HEK293T (cell line): Measurements from ENCODE around the gene PLXNB3.

ENCODE experiments used
- CTCF ChIA-PET: fragments of 350-600 bp; formaldehyde crosslinking; extraction: SDS; loops from one replicate; lab custom pipeline; 2021; ENCODE audit warnings: antibody characterized with exemption, inconsistent platforms; lab: Yijun Ruan, JAX
- POLR2A ChIA-PET: fragments of 350-600 bp; formaldehyde crosslinking; extraction: SDS; loops from one replicate; lab custom pipeline; 2020; ENCODE audit warnings: antibody characterized with exemption, inconsistent platforms; lab: Yijun Ruan, JAX
- DNase-seq: peaks from one replicate; pipeline ENCODE4 v3.0.0; 2012; ENCODE audit warnings: mixed read lengths; ENCODE audit errors: extremely low spot score
- ARNT ChIP-seq: fragments of 450-650 bp; IDR thresholded peaks from 2 replicates; pipeline ENCODE4 v1.6.1; 2017; ENCODE audit warnings: mild to moderate bottlenecking
- BHLHE40 ChIP-seq: fragments of 450-650 bp; IDR thresholded peaks from 2 replicates; pipeline ENCODE4 v1.6.1; 2016; ENCODE audit warnings: mild to moderate bottlenecking, moderate library complexity, borderline replicate concordance
- CTBP1 ChIP-seq: fragments of 450-650 bp; IDR thresholded peaks from 2 replicates; pipeline ENCODE4 v1.6.1; 2016; ENCODE audit warnings: borderline replicate concordance
- ELF4 ChIP-seq: fragments of 450-650 bp; IDR thresholded peaks from 2 replicates; pipeline ENCODE4 v1.6.1; 2017; ENCODE audit warnings: antibody characterized with exemption
- FOXA1 ChIP-seq: fragments of 450-650 bp; IDR thresholded peaks from 2 replicates; pipeline ENCODE4 v1.6.1; 2016; ENCODE audit warnings: mild to moderate bottlenecking
- FOXK2 ChIP-seq: fragments of 450-650 bp; IDR thresholded peaks from 2 replicates; pipeline ENCODE4 v1.6.1; 2016; ENCODE audit warnings: mild to moderate bottlenecking
- FOXM1 ChIP-seq: fragments of 450-650 bp; IDR thresholded peaks from 2 replicates; pipeline ENCODE4 v1.6.1; 2017; ENCODE audit warnings: mild to moderate bottlenecking, borderline replicate concordance
- HDGF ChIP-seq: fragments of 450-650 bp; IDR thresholded peaks from 2 replicates; pipeline ENCODE4 v1.6.1; 2017; ENCODE audit warnings: antibody characterized with exemption, borderline replicate concordance
- L3MBTL2 ChIP-seq: fragments of 450-650 bp; conservative IDR thresholded peaks from 2 replicates; pipeline ENCODE4 v1.6.1; 2016; ENCODE audit warnings: mild to moderate bottlenecking
- LEF1 ChIP-seq: fragments of 450-650 bp; IDR thresholded peaks from 2 replicates; pipeline ENCODE4 v1.6.1; 2017; ENCODE audit warnings: mild to moderate bottlenecking, borderline replicate concordance
- NFRKB ChIP-seq: fragments of 450-650 bp; IDR thresholded peaks from 2 replicates; pipeline ENCODE4 v1.6.1; 2016; ENCODE audit warnings: mild to moderate bottlenecking, moderate library complexity
- SP1 ChIP-seq: fragments of 450-650 bp; IDR thresholded peaks from 2 replicates; pipeline ENCODE4 v1.6.1; 2017
- SUZ12 ChIP-seq: fragments of 450-650 bp; IDR thresholded peaks from 2 replicates; pipeline ENCODE4 v1.6.1; 2016; ENCODE audit warnings: mild to moderate bottlenecking
- TARDBP ChIP-seq: fragments of 450-650 bp; IDR thresholded peaks from 2 replicates; pipeline ENCODE4 v1.6.1; 2016
- ZNF384 ChIP-seq: fragments of 450-650 bp; IDR thresholded peaks from 2 replicates; pipeline ENCODE4 v1.6.1; 2016
- TF ChIP-seq, protein P1 (sequence below): fragments of 450-650 bp; IDR thresholded peaks from 2 replicates; pipeline ENCODE4 v1.6.1; 2016

The PLXNB3 gene

DNA sequence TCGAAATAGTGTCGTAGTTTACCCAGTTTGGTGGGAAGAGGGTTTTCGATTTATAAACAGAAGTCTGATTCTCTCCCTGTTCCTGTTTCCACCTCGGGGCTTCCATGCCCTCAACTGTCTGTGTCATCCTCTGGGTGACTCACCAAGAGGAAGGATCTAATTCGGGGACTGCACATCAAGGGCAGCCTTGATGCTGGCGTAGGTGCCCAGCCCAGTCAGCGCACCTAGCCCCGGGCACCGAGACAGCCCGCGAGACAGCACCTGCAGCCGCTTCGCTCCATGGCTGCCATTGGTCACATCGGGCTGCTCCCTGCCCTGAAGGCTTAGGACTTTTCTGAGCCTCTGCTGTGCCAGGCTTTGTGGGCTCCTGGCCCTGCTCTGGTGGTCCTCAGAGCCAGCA, 31.6 kb upstream of the PLXNB3 start:
- POLR2A ChIA-PET = no interaction called here
- TF ChIP-seq ARNT = no peak
- TF ChIP-seq TARDBP = no peak
- TF ChIP-seq SUZ12 = no peak
- no peak for TF ChIP-seq NFRKB
- no peak for TF ChIP-seq FOXK2
- TF ChIP-seq LEF1 = no peak
- TF ChIP-seq BHLHE40 = no peak
- no peak for TF ChIP-seq FOXA1
- TF ChIP-seq, protein P1, sequence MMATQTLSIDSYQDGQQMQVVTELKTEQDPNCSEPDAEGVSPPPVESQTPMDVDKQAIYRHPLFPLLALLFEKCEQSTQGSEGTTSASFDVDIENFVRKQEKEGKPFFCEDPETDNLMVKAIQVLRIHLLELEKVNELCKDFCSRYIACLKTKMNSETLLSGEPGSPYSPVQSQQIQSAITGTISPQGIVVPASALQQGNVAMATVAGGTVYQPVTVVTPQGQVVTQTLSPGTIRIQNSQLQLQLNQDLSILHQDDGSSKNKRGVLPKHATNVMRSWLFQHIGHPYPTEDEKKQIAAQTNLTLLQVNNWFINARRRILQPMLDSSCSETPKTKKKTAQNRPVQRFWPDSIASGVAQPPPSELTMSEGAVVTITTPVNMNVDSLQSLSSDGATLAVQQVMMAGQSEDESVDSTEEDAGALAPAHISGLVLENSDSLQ = no peak
- no peak for TF ChIP-seq L3MBTL2
- TF ChIP-seq SP1 = no peak
- TF ChIP-seq HDGF = no peak
- no peak for TF ChIP-seq CTBP1
- TF ChIP-seq FOXM1 = no peak
- DNase-seq = no peak
- CTCF ChIA-PET = interaction anchor here (0.6 kb wide), 1 partner anchor 35 kb away, joined by 3 read pairs; no protein-coding TSS in a partner anchor

DNA sequence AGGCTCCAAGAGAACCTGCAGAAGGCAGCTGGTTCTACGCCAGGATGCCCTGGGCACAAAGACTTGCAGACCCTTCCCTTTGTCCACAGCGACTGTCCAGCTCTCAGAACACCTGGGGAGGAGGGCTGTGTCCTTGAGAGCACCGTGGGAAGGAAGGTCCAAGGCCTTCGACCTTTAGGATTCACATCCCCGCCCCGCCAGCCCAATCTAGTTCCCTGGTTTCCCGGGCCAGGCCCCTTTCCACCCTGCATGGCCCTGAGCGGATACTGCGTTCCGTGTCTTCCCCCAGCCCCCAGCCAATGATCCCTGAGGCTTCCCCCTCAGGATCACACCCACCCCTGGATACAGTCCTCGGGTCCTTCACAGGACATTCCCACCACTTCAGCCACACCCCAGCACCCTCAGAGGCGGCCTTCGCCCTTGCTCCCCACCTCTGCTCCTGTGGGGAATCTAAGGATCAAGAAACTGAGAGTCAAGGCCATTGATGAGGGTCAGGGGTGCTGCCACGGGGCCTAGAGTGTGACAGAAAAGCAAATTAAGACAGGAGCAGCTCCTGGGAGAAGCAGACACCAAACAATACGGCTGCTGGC, 30.3 kb upstream of the PLXNB3 start:
- ChIA-PET POLR2A (no interaction called here), CTCF (no interaction called here)
- TF ChIP-seq L3MBTL2 (no peak), TARDBP (no peak), BHLHE40 (no peak), HDGF (no peak), NFRKB (no peak), ARNT (no peak), FOXK2 (no peak), ELF4 (no peak)
- no peak for DNase-seq

DNA sequence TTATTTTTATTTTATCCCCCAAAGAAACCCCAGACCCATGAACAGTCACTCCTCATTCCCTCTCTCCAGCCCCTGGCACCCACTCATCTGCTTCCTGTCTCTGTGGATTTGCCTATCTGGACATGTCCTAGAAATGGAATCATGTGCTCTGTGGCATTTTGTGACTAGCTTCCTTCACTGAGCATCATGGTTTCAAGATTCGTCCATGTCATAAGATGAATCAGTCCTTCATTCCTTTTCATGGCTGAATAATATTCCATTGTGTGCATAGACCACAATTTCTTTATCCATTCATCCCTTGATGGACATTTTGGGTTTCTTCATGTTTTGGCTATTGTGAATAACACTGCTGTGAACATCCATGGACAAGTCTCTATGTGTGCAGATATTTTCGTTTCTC, 29.2 kb upstream of the PLXNB3 start:
- DNase-seq = no peak
- CTCF ChIA-PET = no interaction called here
- POLR2A ChIA-PET = no interaction called here
- TF ChIP-seq FOXK2 (no peak), FOXM1 (no peak), SP1 (no peak), ARNT (no peak), FOXA1 (no peak), HDGF (no peak), CTBP1 (no peak), LEF1 (no peak), L3MBTL2 (no peak), SUZ12 (no peak), ELF4 (no peak), ZNF384 (no peak), BHLHE40 (no peak), NFRKB (no peak), TARDBP (no peak)
- TF ChIP-seq, protein P1 = no peak

DNA sequence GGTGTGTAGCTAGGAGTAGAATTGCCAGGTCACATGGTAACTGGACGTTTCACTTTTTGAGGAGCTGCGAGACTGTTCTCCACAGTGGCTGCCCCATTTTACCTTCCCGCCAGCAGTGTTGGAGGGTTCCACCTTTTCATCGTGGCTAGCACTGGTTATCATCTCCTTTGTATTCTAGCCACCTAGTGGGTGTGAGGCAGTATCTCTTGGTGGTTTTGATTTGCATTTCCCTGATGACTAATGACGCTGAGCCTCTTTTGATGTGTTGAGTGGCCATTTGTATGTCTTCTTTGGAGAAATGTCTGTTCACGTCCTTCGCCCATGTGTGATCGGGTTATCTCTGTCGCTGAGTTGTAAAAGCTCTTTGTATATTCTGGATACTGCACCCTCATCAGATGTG, 28.8 kb upstream of the PLXNB3 start:
- CTCF ChIA-PET = no interaction called here
- no peak for DNase-seq
- POLR2A ChIA-PET = no interaction called here
- TF ChIP-seq FOXK2 = no peak
- TF ChIP-seq ELF4 = no peak
- no peak for TF ChIP-seq SUZ12
- no peak for TF ChIP-seq FOXM1
- no peak for TF ChIP-seq ZNF384
- no peak for TF ChIP-seq BHLHE40
- TF ChIP-seq HDGF = no peak
- TF ChIP-seq ARNT = no peak
- TF ChIP-seq FOXA1 = no peak
- TF ChIP-seq TARDBP = no peak
- no peak for TF ChIP-seq LEF1
- TF ChIP-seq NFRKB = no peak
- no peak for TF ChIP-seq SP1

DNA sequence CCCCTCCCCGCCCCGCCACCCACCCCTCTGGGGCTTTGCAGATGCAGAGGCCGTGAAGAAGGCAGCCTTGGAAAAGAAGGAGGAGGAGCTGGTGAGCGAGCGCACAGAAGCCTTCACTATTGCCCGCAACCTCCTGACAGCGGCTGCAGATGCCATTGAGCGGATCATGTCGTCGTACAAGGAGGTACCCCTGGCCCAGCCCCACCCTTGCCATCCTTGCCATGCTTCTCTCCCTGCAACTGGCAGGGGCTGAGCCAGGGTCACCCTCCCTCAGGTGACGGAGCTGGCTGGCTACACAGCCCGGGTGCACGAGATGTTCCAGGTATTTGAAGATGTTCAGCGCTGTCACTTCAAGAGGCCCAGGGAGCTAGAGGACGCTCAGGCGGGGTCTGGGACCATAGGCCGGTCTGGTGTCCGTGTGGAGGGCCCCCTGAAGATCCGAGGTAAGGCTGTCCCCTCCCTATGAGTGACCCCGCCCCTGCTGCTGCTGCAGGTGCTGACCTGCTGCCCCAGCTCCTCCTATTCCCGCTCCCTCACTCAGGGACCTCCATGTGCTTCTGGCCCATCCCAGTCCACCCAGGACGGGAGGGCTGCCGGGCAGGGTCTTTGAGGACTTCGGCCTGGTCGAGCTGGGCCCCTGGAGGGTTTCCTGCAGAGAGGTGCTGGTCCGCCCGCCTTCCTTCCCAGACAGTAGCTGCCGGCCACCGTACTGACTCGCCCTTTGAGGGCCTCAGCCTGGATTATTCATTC, 27.8 kb upstream of the PLXNB3 start:
- no peak for DNase-seq
- POLR2A ChIA-PET = no interaction called here
- TF ChIP-seq TARDBP = no peak
- TF ChIP-seq NFRKB = no peak
- no peak for TF ChIP-seq ZNF384
- no peak for TF ChIP-seq L3MBTL2
- TF ChIP-seq CTBP1 = no peak
- TF ChIP-seq BHLHE40 = no peak
- TF ChIP-seq ELF4 = no peak
- TF ChIP-seq, protein P1 = no peak
- TF ChIP-seq FOXK2 = no peak
- TF ChIP-seq ARNT = no peak
- TF ChIP-seq LEF1 = no peak
- TF ChIP-seq SP1 = no peak
- no peak for TF ChIP-seq FOXM1
- no peak for TF ChIP-seq FOXA1
- no peak for TF ChIP-seq HDGF
- TF ChIP-seq SUZ12 = no peak
- CTCF ChIA-PET = no interaction called here
